ENCODE measurements around the gene TAS2R10. TPM values are rescaled to one million over a fixed set of nuclear protein-coding genes. Genes with fewer than 3 reads are reported as not detected.

TAS2R10 gene
- total and polyA plus RNA-seq, 2 of the 8 experiments (the other 6 are each of a cell fraction or from before 2014, with no cell fraction given), result 0.08 TPM; not detected in 1

GRCh38 chr12:10853776-10854175 lies 27.6 kb upstream of the TAS2R10 start (continued):
- TF ChIP-seq CHD7 (IDR thresholded peaks at IDR 0.05; ENCODE audit: insufficient replicate concordance, low read length) (no peak), CEBPB (IDR thresholded peaks at IDR 0.05; ENCODE audit: low read depth, low read length) (no peak), KDM5A (IDR thresholded peaks at IDR 0.05; ENCODE audit: low read length) (no peak), SP1 (IDR thresholded peaks at IDR 0.05; ENCODE audit: low read depth, low read length) (no peak), USF2 (IDR thresholded peaks at IDR 0.05; ENCODE audit: low read length) (no peak), SIRT6 (IDR thresholded peaks at IDR 0.05; ENCODE audit: low read length) (no peak), ATF3 (IDR thresholded peaks at IDR 0.05; ENCODE audit: insufficient read depth, low read depth, low read length) (no peak), TAF1 (IDR thresholded peaks at IDR 0.05; ENCODE audit: low read depth, low read length) (no peak), JUND (IDR thresholded peaks at IDR 0.05; ENCODE audit: low read length) (no peak), FOSL1 (IDR thresholded peaks at IDR 0.05; ENCODE audit: insufficient read depth, low read depth, low read length) (no peak)

Data from H1 (cell line).